NCI-H510A (cell line): ENCODE measurements around the gene THAP5.

Experiments used
- DNase-seq: peaks from one replicate; lab custom pipeline; 2025; lab: John Stamatoyannopoulos, UW

Gene THAP5

GRCh38 chr7:108569381-108570145 lies at the start of gene THAP5, which contains the start of gene DNAJB9:
THAP5 (minus strand) TSS chr7:108569706; CDS start chr7:108569569, 137 bp downstream.
DNAJB9 (plus strand) TSS chr7:108569874; CDS start chr7:108571727, 1,853 bp downstream.
- peak; percentile 96 for DNase-seq

GRCh38 chr7:108618056-108618455 lies 48.5 kb upstream of the THAP5 start:
- no peak for DNase-seq

GRCh38 chr7:108614896-108615295 lies 45.4 kb upstream of the THAP5 start:
- DNase-seq = no peak

- no peak for DNase-seq
Measured at GRCh38 chr7:108613949-108614381, 44.5 kb upstream of the THAP5 start.

GRCh38 chr7:108613147-108613948 lies 43.8 kb upstream of the THAP5 start:
- no peak for DNase-seq

GRCh38 chr7:108611268-108611667 lies 41.8 kb upstream of the THAP5 start:
- no peak for DNase-seq

GRCh38 chr7:108609643-108610042 lies 40.1 kb upstream of the THAP5 start:
- no peak for DNase-seq

- no peak for DNase-seq
Measured at GRCh38 chr7:108605559-108606201, 36.2 kb upstream of the THAP5 start.

- DNase-seq = no peak
Measured at GRCh38 chr7:108604307-108605077, 35.0 kb upstream of the THAP5 start.

GRCh38 chr7:108603656-108604306 lies 34.3 kb upstream of the THAP5 start:
- no peak for DNase-seq

GRCh38 chr7:108600399-108600798 lies 30.9 kb upstream of the THAP5 start:
- no peak for DNase-seq

- DNase-seq = no peak
Measured at GRCh38 chr7:108598914-108599580, 29.5 kb upstream of the THAP5 start.

- peak; percentile 27 for DNase-seq
Measured at GRCh38 chr7:108598153-108598552, 28.6 kb upstream of the THAP5 start.

GRCh38 chr7:108596560-108596959 lies 27.1 kb upstream of the THAP5 start:
- no peak for DNase-seq

GRCh38 chr7:108592646-108593201 lies 23.2 kb upstream of the THAP5 start:
- DNase-seq = peak; percentile 16

GRCh38 chr7:108590606-108591005 lies 21.1 kb upstream of the THAP5 start:
- no peak for DNase-seq

- no peak for DNase-seq
Measured at GRCh38 chr7:108589874-108590273, 20.4 kb upstream of the THAP5 start.

- DNase-seq = no peak
Measured at GRCh38 chr7:108589199-108589598, 19.7 kb upstream of the THAP5 start.

GRCh38 chr7:108586274-108586710 lies 16.8 kb upstream of the THAP5 start:
- DNase-seq = no peak

- DNase-seq = no peak
Measured at GRCh38 chr7:108585843-108586242, 16.3 kb upstream of the THAP5 start.
